ENCODE measurements around the gene UBE2J2. TPM values are rescaled to one million over a fixed set of nuclear protein-coding genes. Genes with fewer than 3 reads are reported as not detected.

UBE2J2 gene
- total and polyA plus RNA-seq, 2 of the 13 experiments (the other 11 are each of a cell fraction or from before 2014, with no cell fraction given) = 25.4 to 29.4 TPM

DNA sequence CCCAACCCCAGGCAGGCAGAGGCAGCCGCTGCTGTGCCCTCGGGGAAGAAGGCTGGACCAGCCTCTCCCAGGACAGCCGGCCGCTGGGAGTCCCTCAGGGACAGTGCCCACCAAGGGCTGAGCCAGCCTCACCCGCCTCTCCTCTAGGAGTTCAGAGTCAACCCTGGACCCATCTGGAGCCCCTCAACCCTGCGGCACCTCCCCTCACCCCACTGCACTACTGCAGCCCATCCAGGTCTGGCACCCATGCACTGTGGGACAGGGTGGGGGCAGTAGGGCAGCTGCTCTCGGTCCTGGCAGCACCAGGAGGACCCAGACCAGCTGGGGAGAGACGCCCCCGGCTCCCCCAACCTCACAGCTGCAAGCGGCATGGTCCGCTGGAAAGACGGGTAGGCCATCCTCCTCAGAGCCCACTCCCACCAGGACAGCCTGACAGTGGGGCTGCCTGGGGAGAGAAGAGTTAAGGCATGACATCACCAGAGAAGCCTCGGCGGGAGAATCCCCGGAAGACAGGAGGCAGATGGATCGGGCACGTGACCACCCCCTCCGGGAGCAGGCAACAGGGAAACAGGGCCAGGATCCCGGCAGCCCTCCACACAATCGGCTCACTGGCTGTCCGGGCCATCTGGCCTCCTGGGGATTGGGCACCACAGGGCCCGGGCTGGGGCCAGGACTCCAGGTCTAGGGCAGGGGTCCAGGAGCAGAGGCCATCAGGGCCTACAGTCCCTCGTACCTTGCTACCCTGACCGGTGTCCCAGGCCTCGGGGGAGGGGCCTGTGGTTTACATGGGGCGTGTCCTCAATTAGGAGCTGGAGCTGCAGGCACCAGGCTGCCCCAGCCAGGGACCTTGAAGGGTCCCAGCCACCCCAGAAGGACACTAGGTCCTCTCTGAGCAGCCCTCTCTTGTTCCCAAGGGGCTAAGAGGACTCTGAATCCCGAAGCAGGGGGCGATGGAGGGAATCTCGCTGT, 31.0 kb upstream of the UBE2J2 start (continued):
- TF ChIP-seq ZHX2 (IDR thresholded peaks at IDR 0.05; ENCODE audit: low read depth) (no peak), ZHX2 (CRISPR knock-in tag; IDR thresholded peaks at IDR 0.05; ENCODE audit: borderline replicate concordance) (no peak), ZC3H4 (CRISPR knock-in tag; IDR thresholded peaks at IDR 0.05; ENCODE audit: borderline replicate concordance) (no peak), NCOA2 (CRISPR knock-in tag; IDR thresholded peaks at IDR 0.05) (0 out of 2 replicates have a peak, but pooled peaks have one; percentile 6), IKZF1 (IDR thresholded peaks at IDR 0.05) (no peak), KDM5A (IDR thresholded peaks at IDR 0.05; ENCODE audit: borderline replicate concordance, low read length) (no peak), HDAC1 (CRISPR knock-in tag; IDR thresholded peaks at IDR 0.05) (peak; percentile 43; the same call in 1 of the 2 replicates), HMG20B (CRISPR knock-in tag; conservative IDR thresholded peaks at IDR 0.05) (no peak), ZNF280D (CRISPR knock-in tag; IDR thresholded peaks at IDR 0.05) (no peak)
- TF ChIP-seq, protein P1, sequence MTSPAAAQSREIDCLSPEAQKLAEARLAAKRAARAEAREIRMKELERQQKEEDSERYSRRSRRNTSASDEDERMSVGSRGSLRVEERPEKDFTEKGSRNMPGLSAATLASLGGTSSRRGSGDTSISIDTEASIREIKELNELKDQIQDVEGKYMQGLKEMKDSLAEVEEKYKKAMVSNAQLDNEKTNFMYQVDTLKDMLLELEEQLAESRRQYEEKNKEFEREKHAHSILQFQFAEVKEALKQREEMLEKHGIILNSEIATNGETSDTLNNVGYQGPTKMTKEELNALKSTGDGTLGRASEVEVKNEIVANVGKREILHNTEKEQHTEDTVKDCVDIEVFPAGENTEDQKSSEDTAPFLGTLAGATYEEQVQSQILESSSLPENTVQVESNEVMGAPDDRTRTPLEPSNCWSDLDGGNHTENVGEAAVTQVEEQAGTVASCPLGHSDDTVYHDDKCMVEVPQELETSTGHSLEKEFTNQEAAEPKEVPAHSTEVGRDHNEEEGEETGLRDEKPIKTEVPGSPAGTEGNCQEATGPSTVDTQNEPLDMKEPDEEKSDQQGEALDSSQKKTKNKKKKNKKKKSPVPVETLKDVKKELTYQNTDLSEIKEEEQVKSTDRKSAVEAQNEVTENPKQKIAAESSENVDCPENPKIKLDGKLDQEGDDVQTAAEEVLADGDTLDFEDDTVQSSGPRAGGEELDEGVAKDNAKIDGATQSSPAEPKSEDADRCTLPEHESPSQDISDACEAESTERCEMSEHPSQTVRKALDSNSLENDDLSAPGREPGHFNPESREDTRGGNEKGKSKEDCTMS (CRISPR knock-in tag; conservative IDR thresholded peaks at IDR 0.05) = no peak
- TF ChIP-seq, protein P2, sequence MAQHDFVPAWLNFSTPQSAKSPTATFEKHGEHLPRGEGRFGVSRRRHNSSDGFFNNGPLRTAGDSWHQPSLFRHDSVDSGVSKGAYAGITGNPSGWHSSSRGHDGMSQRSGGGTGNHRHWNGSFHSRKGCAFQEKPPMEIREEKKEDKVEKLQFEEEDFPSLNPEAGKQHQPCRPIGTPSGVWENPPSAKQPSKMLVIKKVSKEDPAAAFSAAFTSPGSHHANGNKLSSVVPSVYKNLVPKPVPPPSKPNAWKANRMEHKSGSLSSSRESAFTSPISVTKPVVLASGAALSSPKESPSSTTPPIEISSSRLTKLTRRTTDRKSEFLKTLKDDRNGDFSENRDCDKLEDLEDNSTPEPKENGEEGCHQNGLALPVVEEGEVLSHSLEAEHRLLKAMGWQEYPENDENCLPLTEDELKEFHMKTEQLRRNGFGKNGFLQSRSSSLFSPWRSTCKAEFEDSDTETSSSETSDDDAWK (CRISPR knock-in tag; IDR thresholded peaks at IDR 0.05) = no peak

Measured in HepG2 (cell line).